Muscle of back (tissue), 11 donors: ENCODE results near the gene PICK1. TPM values are rescaled to one million over a fixed set of nuclear protein-coding genes. Genes with fewer than 3 reads are reported as not detected.

Experiments used
- DNase-seq, 3 donors: peaks; one replicate each; pipeline versions ENCODE4 v3.0.0 to v3.0.0-alpha.2; 2013
- polyA plus RNA-seq, 10 donors: library from polyadenylated mRNA; unstranded; fragments of 120-200 nt; gene quantifications; one replicate each; pipeline ENCODE4 v1.2.1, GENCODE V29; 2013; ENCODE audit not compliant: insufficient read length in 10 of 10

PICK1 gene
- polyA plus RNA-seq, 10 donors, result 6.3 to 10.9 (median 8.8) TPM

- no peak for DNase-seq
Measured at GRCh38 chr22:38046070-38046748, 11.0 kb upstream of the PICK1 start.

GRCh38 chr22:38049812-38050619 lies 7.2 kb upstream of the PICK1 start:
- DNase-seq, result no peak

- DNase-seq, result no peak
Measured at GRCh38 chr22:38050720-38051119, 6.5 kb upstream of the PICK1 start.

- no peak for DNase-seq
Measured at GRCh38 chr22:38051261-38051660, 5.9 kb upstream of the PICK1 start.

- peak; percentile 73 to 91 (median 82) for DNase-seq
Measured at GRCh38 chr22:38051900-38052862, 5.0 kb upstream of the PICK1 start.

GRCh38 chr22:38062791-38063190 lies 5.6 kb downstream of the PICK1 start:
- DNase-seq, result no peak

GRCh38 chr22:38065539-38065938 lies 8.3 kb downstream of the PICK1 start:
- no peak for DNase-seq

GRCh38 chr22:38066381-38067027 lies 9.3 kb downstream of the PICK1 start:
- no peak for DNase-seq

GRCh38 chr22:38067028-38067415 lies 9.8 kb downstream of the PICK1 start:
- DNase-seq, result no peak

GRCh38 chr22:38067761-38068360 lies 10.7 kb downstream of the PICK1 start:
- no peak for DNase-seq

- DNase-seq, result no peak
Measured at GRCh38 chr22:38068641-38069371, 11.6 kb downstream of the PICK1 start.

- peak; percentile 65 to 68 (median 66) for DNase-seq
Measured at GRCh38 chr22:38069372-38070249, 12.4 kb downstream of the PICK1 start.

GRCh38 chr22:38070250-38070921 lies 13.2 kb downstream of the PICK1 start:
- DNase-seq, result no peak

GRCh38 chr22:38071421-38072321 lies 14.5 kb downstream of the PICK1 start:
- DNase-seq, result no peak

GRCh38 chr22:38072322-38073149 lies 15.3 kb downstream of the PICK1 start:
- no peak for DNase-seq
